D721Med (cell line): ENCODE results near the gene OSBPL3.
"Not testable (repeated sequence)": the region's sequence is repeated elsewhere in the genome, so short reads cannot be mapped to it uniquely, and the experiment has no call there.

Experiments
- DNase-seq: peaks from one replicate; pipeline ENCODE4 v3.0.0; 2011; ENCODE audit warnings: low spot score; ENCODE audit not compliant: insufficient read length
- FAIRE-seq: peaks from 2 replicates; lab custom pipeline; 2011; peaks lifted over from hg19 to GRCh38; lab: Jason Lieb, UNC
- TF ChIP-seq, protein P1 (sequence below): IDR thresholded peaks from 2 replicates; pipeline ENCODE4 v1.5.1; 2012; ENCODE audit warnings: mild to moderate bottlenecking, control low read depth; ENCODE audit not compliant: insufficient read depth; ENCODE audit errors: missing control alignments

OSBPL3 gene

GRCh38 chr7:24979863-24980533 lies at the start of gene OSBPL3:
OSBPL3 (minus strand) TSS chr7:24980178; CDS start chr7:24892472, 87,706 bp downstream.
- peak; percentile 62 for DNase-seq
- FAIRE-seq = no peak
- TF ChIP-seq, protein P1, sequence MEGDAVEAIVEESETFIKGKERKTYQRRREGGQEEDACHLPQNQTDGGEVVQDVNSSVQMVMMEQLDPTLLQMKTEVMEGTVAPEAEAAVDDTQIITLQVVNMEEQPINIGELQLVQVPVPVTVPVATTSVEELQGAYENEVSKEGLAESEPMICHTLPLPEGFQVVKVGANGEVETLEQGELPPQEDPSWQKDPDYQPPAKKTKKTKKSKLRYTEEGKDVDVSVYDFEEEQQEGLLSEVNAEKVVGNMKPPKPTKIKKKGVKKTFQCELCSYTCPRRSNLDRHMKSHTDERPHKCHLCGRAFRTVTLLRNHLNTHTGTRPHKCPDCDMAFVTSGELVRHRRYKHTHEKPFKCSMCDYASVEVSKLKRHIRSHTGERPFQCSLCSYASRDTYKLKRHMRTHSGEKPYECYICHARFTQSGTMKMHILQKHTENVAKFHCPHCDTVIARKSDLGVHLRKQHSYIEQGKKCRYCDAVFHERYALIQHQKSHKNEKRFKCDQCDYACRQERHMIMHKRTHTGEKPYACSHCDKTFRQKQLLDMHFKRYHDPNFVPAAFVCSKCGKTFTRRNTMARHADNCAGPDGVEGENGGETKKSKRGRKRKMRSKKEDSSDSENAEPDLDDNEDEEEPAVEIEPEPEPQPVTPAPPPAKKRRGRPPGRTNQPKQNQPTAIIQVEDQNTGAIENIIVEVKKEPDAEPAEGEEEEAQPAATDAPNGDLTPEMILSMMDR = no peak

DNA sequence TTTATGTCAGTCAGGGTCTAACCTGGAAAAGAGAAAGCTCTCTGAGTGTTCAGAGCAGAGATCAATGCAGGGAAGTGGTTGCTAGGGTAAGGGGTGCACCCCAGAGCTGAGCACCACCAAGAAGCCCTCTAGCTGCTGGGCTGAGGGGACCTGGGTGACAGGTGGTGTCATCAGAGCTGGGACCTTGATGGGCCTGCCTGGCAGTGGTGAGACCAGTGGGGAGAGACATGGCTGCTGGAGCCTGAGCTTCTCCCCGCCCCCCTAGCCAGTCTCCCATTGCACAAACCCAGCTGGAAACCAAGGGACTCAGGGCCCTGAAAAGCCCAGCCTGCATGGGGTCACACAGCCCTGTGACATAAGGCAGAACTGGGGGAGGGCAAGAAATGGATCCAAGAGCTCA lies 49.1 kb upstream of the OSBPL3 start:
- no peak for DNase-seq

DNA sequence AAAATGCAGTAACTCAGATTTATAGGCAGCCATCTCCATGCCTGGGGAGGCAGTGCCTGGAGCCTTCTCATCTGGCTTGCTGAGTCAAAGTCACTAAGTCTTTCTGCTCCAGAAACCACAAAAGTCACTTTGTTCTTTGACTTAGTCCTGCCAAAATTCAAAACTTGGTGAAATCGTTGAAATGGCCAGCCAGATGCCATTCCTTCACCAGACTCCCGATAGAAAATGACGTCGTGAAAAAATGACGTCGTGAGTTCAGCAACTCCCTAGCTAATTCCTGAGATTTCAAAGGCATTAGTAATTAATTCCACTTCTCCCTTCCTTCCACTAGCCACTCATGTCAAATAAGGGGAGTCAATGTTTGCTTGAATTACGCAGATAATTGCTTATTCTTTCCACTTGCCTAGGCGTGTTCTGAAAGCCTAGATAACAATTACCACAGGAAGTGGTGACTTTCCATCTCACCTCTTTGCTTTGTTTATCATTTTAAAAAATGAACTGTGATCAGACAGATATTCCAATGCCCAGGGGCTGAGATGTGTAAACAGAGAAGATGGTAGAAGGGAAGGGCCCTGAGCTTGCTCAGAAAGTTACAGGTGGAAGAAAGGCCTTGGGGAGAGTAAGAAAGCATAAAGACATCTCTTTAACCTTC lies 48.5 kb upstream of the OSBPL3 start:
- TF ChIP-seq, protein P1 = no peak
- FAIRE-seq = no peak
- no peak for DNase-seq

More for the DNA sequence above, 49.1 kb upstream of the OSBPL3 start:
- TF ChIP-seq, protein P1 = no peak
- FAIRE-seq = no peak

DNA sequence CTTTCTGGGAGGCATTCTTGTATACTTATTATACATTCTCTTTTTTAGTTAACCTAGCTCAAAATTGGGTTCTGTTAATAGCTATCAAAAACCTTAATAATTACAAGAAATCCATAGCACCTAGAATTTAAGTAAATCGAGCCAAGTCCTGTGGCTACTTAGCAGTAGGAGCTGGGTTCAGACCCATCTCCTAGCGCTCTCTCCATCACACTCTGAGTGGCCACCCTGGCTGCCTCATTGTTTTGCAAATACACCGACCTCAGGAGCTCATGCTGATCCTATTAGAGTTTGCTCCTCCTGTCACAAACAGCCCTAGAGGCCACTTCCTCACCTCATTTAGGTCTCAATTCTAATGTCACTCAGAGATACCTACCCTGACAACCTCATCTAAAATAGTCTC lies 46.2 kb upstream of the OSBPL3 start:
- TF ChIP-seq, protein P1 = no peak
- no peak for FAIRE-seq
- DNase-seq = no peak

DNA sequence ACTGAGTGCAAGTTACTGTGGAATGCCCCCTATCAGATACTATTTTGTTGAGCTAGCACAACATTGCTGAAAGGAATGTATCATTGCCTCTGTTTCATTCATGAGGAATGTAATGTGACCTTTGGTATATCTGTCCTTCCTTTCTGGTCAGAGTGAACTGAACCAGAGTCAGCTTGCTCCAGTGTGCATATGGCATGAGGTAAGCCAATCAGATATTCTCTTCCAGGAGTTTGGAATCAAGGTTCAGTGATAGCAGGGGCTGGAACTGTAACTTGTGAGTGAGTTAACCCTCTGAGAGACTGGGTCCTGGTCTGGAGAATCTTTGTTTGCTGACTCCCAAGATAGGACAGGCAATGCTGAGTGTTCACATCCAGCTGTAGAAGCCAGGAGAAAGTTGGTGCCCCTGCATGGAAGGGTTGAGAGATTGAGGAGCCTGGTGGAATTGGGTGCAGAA lies 45.3 kb upstream of the OSBPL3 start:
- FAIRE-seq = no peak
- TF ChIP-seq, protein P1 = no peak
- no peak for DNase-seq

DNA sequence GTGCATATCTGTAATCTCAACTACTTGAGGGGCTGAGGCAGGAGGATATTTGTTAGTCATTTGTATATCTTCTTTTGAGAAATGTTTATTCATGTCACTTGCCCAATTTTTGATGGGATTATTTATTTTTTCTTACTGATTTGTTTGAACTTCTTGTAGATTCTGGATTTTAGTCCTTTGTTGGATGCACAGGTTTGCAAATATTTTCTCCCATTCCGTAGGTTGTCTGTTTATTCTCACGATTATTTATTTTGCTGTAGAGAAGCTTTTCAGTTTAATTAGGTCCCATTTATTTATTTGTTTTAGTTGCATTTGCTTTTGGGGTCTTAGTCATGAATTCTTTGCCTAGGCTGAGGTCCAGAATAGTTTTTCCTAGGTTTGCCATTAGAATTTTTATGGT lies 44.1 kb upstream of the OSBPL3 start:
- no peak for FAIRE-seq

GRCh38 chr7:25017671-25018070 lies 37.7 kb upstream of the OSBPL3 start:
- not testable (repeated sequence) for DNase-seq, FAIRE-seq

More for the DNA sequence above, 44.1 kb upstream of the OSBPL3 start:
- TF ChIP-seq, protein P1 = no peak
- DNase-seq = no peak
